Caco-2 (cell line): ENCODE measurements around the gene ERMAP. TPM values are rescaled to one million over a fixed set of nuclear protein-coding genes. Genes with fewer than 3 reads are reported as not detected.

Experiments used
- BruUV-seq: library from RNA; stranded (reverse); fragments of 400-500 nt; replicated peaks from 2 replicates; lab custom pipeline; 2021; lab: Mats Ljungman, UMichigan
- CTCF ChIA-PET: fragments of 300-600 bp; sonication (Branson Sonifier 250); formaldehyde crosslinking; loops from one replicate; lab custom pipeline; 2022; ENCODE audit warnings: antibody characterized with exemption; lab: Charles Lee
- POLR2A ChIA-PET: fragments of 300-600 bp; sonication (Branson Sonifier 250); formaldehyde crosslinking; loops from one replicate; lab custom pipeline; 2022; ENCODE audit warnings: antibody characterized with exemption; lab: Charles Lee
- DNase-seq, 2 experiments: peaks; one replicate each; pipeline versions ENCODE4 v3.0.0 to v3.0.0-alpha.2; 2020 to 2022
- H3K27me3 ChIP-seq: replicated peaks from 2 replicates; pipeline ENCODE4 v1.6.0; 2011; ENCODE audit warnings: low read length; ENCODE audit not compliant: control insufficient read depth, insufficient read depth
- H3K36me3 ChIP-seq: 2 replicates; pipeline ENCODE4 v1.5.1; 2011; ENCODE audit warnings: low read length; ENCODE audit not compliant: control insufficient read depth, insufficient read depth
- H3K4me1 ChIP-seq: fragments of 250-450 bp; sonication (Bioruptor Pico); 2 replicates; pipeline ENCODE4 v1.5.1; 2020; ENCODE audit warnings: mild to moderate bottlenecking
- H3K4me3 ChIP-seq: 2 replicates; pipeline ENCODE4 v1.5.1; 2011; ENCODE audit warnings: low read depth, mild to moderate bottlenecking, control low read depth, low read length
- H3K9me3 ChIP-seq: fragments of 250-450 bp; sonication (Bioruptor Pico); 2 replicates; pipeline ENCODE4 v1.5.1; 2020; ENCODE audit warnings: mild to moderate bottlenecking, moderate library complexity
- H3K27ac Mint-ChIP-seq: one replicate; pipeline ENCODE4 v1.8.0; 2022; ENCODE audit warnings: mixed read lengths; ENCODE audit not compliant: unreplicated experiment
- H3K27me3 Mint-ChIP-seq: one replicate; pipeline ENCODE4 v1.8.0; 2022; ENCODE audit warnings: mixed read lengths; ENCODE audit not compliant: insufficient read depth, unreplicated experiment
- H3K36me3 Mint-ChIP-seq: one replicate; pipeline ENCODE4 v1.8.0; 2022; ENCODE audit warnings: mild to moderate bottlenecking, mixed read lengths; ENCODE audit not compliant: insufficient read depth, unreplicated experiment
- H3K4me1 Mint-ChIP-seq: one replicate; pipeline ENCODE4 v1.8.0; 2022; ENCODE audit warnings: low read depth, mixed read lengths; ENCODE audit not compliant: unreplicated experiment
- H3K4me3 Mint-ChIP-seq: one replicate; pipeline ENCODE4 v1.8.0; 2022; ENCODE audit warnings: mild to moderate bottlenecking, moderate library complexity, mixed read lengths; ENCODE audit not compliant: unreplicated experiment
- H3K9me3 Mint-ChIP-seq: one replicate; pipeline ENCODE4 v1.8.0; 2022; ENCODE audit warnings: mixed read lengths; ENCODE audit not compliant: unreplicated experiment
- intact Hi-C: fragments of 100-400 bp; cut with micrococcal nuclease; formaldehyde crosslinking; loops from one replicate; pipeline ENCODE4 v1.10.0; 2022; ENCODE audit not compliant: unreplicated experiment
- total RNA-seq: library from RNA; stranded (reverse); gene quantifications from 2 replicates; pipeline ENCODE4 v1.2.3, GENCODE V29; 2022
- TF ChIP-seq, protein P1 (sequence below), 2 experiments: fragments of 200-600 bp in 1 of 2; IDR thresholded peaks; 1 replicate in 1 of 2; 2 replicates in 1 of 2; pipeline versions ENCODE4 v1.5.1 to v1.8.0; 2011 to 2022; ENCODE audit warnings: antibody characterized with exemption in 1 of 2, control low read depth in 1 of 2, inconsistent platforms in 1 of 2, low read depth in 1 of 2, low read length in 1 of 2, mild to moderate bottlenecking in 1 of 2, moderate library complexity in 1 of 2; ENCODE audit not compliant: insufficient read depth in 1 of 2, severe bottlenecking in 1 of 2, unreplicated experiment in 1 of 2

Gene ERMAP
- total RNA-seq, 1 experiment from 2014 or later, result 4.8 TPM

- Histone ChIP-seq H3K4me3 (no peak overlapping the region), H3K36me3 (no peaks in the 10 kb centered on the region), H3K27me3 (no peaks in the 10 kb centered on the region), H3K4me1 (peaks cover 9% of the 10 kb centered on the region; the same call in 1 of the 2 replicates), H3K9me3 (no peaks in the 10 kb centered on the region)
- H3K36me3 Mint-ChIP-seq, result no peaks in the 10 kb centered on the region
- DNase-seq, result no peak
- ChIA-PET CTCF (no interaction called here), POLR2A (no interaction called here)
- peaks cover 8% of the 10 kb centered on the region for H3K4me1 Mint-ChIP-seq
- no peaks in the 10 kb centered on the region for H3K27me3 Mint-ChIP-seq
- H3K27ac Mint-ChIP-seq, result no peak overlapping the region
- H3K4me3 Mint-ChIP-seq, result no peak overlapping the region
- no peaks in the 10 kb centered on the region for H3K9me3 Mint-ChIP-seq
- TF ChIP-seq, protein P1, sequence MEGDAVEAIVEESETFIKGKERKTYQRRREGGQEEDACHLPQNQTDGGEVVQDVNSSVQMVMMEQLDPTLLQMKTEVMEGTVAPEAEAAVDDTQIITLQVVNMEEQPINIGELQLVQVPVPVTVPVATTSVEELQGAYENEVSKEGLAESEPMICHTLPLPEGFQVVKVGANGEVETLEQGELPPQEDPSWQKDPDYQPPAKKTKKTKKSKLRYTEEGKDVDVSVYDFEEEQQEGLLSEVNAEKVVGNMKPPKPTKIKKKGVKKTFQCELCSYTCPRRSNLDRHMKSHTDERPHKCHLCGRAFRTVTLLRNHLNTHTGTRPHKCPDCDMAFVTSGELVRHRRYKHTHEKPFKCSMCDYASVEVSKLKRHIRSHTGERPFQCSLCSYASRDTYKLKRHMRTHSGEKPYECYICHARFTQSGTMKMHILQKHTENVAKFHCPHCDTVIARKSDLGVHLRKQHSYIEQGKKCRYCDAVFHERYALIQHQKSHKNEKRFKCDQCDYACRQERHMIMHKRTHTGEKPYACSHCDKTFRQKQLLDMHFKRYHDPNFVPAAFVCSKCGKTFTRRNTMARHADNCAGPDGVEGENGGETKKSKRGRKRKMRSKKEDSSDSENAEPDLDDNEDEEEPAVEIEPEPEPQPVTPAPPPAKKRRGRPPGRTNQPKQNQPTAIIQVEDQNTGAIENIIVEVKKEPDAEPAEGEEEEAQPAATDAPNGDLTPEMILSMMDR (IDR thresholded peaks at IDR 0.05; ENCODE audit: insufficient read depth in 1 of 2, low read depth in 1 of 2, low read length in 1 of 2, severe bottlenecking in 1 of 2, unreplicated experiment in 1 of 2), result no peak
- BruUV-seq, result no TSS peak
- intact Hi-C loops, result no loop called here
These were observed 4.8 kb downstream of the ERMAP start for GRCh38 chr1:42821690-42822089.

GRCh38 chr1:42822800-42823392 lies 6.0 kb downstream of the ERMAP start:
- H3K36me3 ChIP-seq, result no peaks in the 10 kb centered on the region
- no peaks in the 10 kb centered on the region for H3K27me3 ChIP-seq
- no peak overlapping the region for H3K4me3 ChIP-seq
- BruUV-seq, result no TSS peak
- no peaks in the 10 kb centered on the region for H3K9me3 Mint-ChIP-seq
- peaks cover 8% of the 10 kb centered on the region for H3K4me1 Mint-ChIP-seq
- no peak for DNase-seq
- H3K27ac Mint-ChIP-seq, result no peak overlapping the region
- H3K4me1 ChIP-seq, result peaks cover 4% of the 10 kb centered on the region; the same call in 1 of the 2 replicates
- H3K27me3 Mint-ChIP-seq, result no peaks in the 10 kb centered on the region
- CTCF ChIA-PET, result no interaction called here
- no peaks in the 10 kb centered on the region for H3K36me3 Mint-ChIP-seq
- H3K9me3 ChIP-seq, result no peaks in the 10 kb centered on the region
- TF ChIP-seq, protein P1 (IDR thresholded peaks at IDR 0.05; ENCODE audit: insufficient read depth in 1 of 2, low read depth in 1 of 2, low read length in 1 of 2, severe bottlenecking in 1 of 2, unreplicated experiment in 1 of 2), result no peak
- no peak overlapping the region for H3K4me3 Mint-ChIP-seq
- intact Hi-C loops, result no loop called here
- POLR2A ChIA-PET, result interaction anchor here (0.6 kb wide), 2 partner anchors 15 to 55 kb away, joined by 3 to 4 read pairs; no protein-coding TSS in a partner anchor

- BruUV-seq, result no TSS peak
- no peak overlapping the region for H3K27ac Mint-ChIP-seq
- H3K4me3 Mint-ChIP-seq, result no peak overlapping the region
- H3K36me3 Mint-ChIP-seq, result no peaks in the 10 kb centered on the region
- H3K9me3 Mint-ChIP-seq, result no peaks in the 10 kb centered on the region
- intact Hi-C loops, result no loop called here
- Histone ChIP-seq H3K4me1 (0 out of 2 replicates have a peak, but pooled peaks cover 3% of the 10 kb centered on the region), H3K36me3 (no peaks in the 10 kb centered on the region), H3K27me3 (no peaks in the 10 kb centered on the region), H3K9me3 (no peaks in the 10 kb centered on the region), H3K4me3 (no peak overlapping the region)
- ChIA-PET POLR2A (no interaction called here), CTCF (no interaction called here)
- DNase-seq, result no peak
- H3K4me1 Mint-ChIP-seq, result peaks cover 8% of the 10 kb centered on the region
- no peaks in the 10 kb centered on the region for H3K27me3 Mint-ChIP-seq
- TF ChIP-seq, protein P1 (IDR thresholded peaks at IDR 0.05; ENCODE audit: insufficient read depth in 1 of 2, low read depth in 1 of 2, low read length in 1 of 2, severe bottlenecking in 1 of 2, unreplicated experiment in 1 of 2), result no peak
These were observed 7.6 kb downstream of the ERMAP start for GRCh38 chr1:42824481-42825035.
